ENCODE measurements around the gene OBSCN. TPM values are rescaled to one million over a fixed set of nuclear protein-coding genes. Genes with fewer than 3 reads are reported as not detected.

OBSCN gene
- total and polyA plus RNA-seq, 2 of the 13 experiments (the other 11 are each of a cell fraction or from before 2014, with no cell fraction given) = 0.20 TPM

- no peak overlapping the region for H3K4me3 ChIP-seq (replicated peaks in 1 of 3; ENCODE audit: insufficient read depth in 1 of 3, low read depth in 2 of 3, low read length in 3 of 3)
- DNase-seq (ENCODE audit: low spot score) (no peak), FAIRE-seq (no peak), ATAC-seq (no peak)
- ChIA-PET CTCF (ENCODE audit: low intra/inter-chr PET ratio, low total read pairs) (no interaction called here), POLR2A (no interaction called here)
- WGBS (ENCODE audit: low lambda C conversion rate) = 34% methylated on average over 12 of the region's 26 CpGs
- no peak overlapping the region for H2AFZ ChIP-seq (ENCODE audit: low read length)
- H3K27me3 ChIP-seq (ENCODE audit: control insufficient read depth in 1 of 2, insufficient read depth in 2 of 2, low read length in 2 of 2) = peaks cover 3 to 5% of the 10 kb centered on the region in 2 experiments; a peak in 4 of 5 replicates
- BruUV-seq (replicated peaks) = no TSS peak
- H3K27ac ChIP-seq (ENCODE audit: extremely low read length, insufficient read depth, low read length) = no peak overlapping the region
- H3K36me3 ChIP-seq (replicated peaks in 1 of 2; ENCODE audit: control insufficient read depth in 1 of 2, insufficient read depth in 2 of 2, low read length in 2 of 2) = no peaks in the 10 kb centered on the region
- H3K4me1 ChIP-seq (ENCODE audit: insufficient read depth, low read length) = no peaks in the 10 kb centered on the region; the same call in 1 of the 2 replicates
- no peak overlapping the region for H3K4me2 ChIP-seq (ENCODE audit: low read depth, low read length)
- no peaks in the 10 kb centered on the region for H3K9me3 ChIP-seq (ENCODE audit: low read length)
- H4K20me1 ChIP-seq (ENCODE audit: insufficient read depth, low read length) = no peaks in the 10 kb centered on the region
- H3K9ac ChIP-seq (ENCODE audit: insufficient read depth, low read depth, low read length) = no peak overlapping the region
- H3K79me2 ChIP-seq (ENCODE audit: insufficient read depth, low read length) = no peaks in the 10 kb centered on the region
- in situ Hi-C loops (cut with HindIII; ENCODE audit: extremely low pct_ligation_motif_present, low pct_unique_long_range_greater_than_20kb) = no loop called here
- intact Hi-C loops (cut with micrococcal nuclease; ENCODE audit: unreplicated experiment) = no loop called here
- TF ChIP-seq, protein P1, sequence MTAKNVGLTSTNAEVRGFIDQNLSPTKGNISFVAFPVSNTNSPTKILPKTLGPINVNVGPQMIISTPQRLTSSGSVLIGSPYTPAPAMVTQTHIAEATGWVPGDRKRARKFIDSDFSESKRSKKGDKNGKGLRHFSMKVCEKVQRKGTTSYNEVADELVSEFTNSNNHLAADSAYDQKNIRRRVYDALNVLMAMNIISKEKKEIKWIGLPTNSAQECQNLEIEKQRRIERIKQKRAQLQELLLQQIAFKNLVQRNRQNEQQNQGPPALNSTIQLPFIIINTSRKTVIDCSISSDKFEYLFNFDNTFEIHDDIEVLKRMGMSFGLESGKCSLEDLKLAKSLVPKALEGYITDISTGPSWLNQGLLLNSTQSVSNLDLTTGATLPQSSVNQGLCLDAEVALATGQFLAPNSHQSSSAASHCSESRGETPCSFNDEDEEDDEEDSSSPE (CRISPR knock-in tag; IDR thresholded peaks at IDR 0.05) = no peak
- no peak for TF ChIP-seq ZNF501 (CRISPR knock-in tag; IDR thresholded peaks at IDR 0.05)
- no peak for TF ChIP-seq ZNF335 (CRISPR knock-in tag; IDR thresholded peaks at IDR 0.05)
- TF ChIP-seq ZNF746 (CRISPR knock-in tag; IDR thresholded peaks at IDR 0.05) = no peak
- TF ChIP-seq ONECUT2 (CRISPR knock-in tag; IDR thresholded peaks at IDR 0.05) = no peak
- no peak for TF ChIP-seq NFKB2 (CRISPR knock-in tag; IDR thresholded peaks at IDR 0.05; ENCODE audit: borderline replicate concordance)
- TF ChIP-seq ZNF468 (CRISPR knock-in tag; IDR thresholded peaks at IDR 0.05) = no peak
- TF ChIP-seq, protein P2, sequence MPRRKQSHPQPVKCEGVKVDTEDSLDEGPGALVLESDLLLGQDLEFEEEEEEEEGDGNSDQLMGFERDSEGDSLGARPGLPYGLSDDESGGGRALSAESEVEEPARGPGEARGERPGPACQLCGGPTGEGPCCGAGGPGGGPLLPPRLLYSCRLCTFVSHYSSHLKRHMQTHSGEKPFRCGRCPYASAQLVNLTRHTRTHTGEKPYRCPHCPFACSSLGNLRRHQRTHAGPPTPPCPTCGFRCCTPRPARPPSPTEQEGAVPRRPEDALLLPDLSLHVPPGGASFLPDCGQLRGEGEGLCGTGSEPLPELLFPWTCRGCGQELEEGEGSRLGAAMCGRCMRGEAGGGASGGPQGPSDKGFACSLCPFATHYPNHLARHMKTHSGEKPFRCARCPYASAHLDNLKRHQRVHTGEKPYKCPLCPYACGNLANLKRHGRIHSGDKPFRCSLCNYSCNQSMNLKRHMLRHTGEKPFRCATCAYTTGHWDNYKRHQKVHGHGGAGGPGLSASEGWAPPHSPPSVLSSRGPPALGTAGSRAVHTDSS (CRISPR knock-in tag; conservative IDR thresholded peaks at IDR 0.05) = no peak
- TF ChIP-seq TSC22D2 (CRISPR knock-in tag; IDR thresholded peaks at IDR 0.05; ENCODE audit: borderline replicate concordance) = no peak
- TF ChIP-seq JUND (CRISPR knock-in tag; IDR thresholded peaks at IDR 0.05) = no peak
- TF ChIP-seq, protein P3, sequence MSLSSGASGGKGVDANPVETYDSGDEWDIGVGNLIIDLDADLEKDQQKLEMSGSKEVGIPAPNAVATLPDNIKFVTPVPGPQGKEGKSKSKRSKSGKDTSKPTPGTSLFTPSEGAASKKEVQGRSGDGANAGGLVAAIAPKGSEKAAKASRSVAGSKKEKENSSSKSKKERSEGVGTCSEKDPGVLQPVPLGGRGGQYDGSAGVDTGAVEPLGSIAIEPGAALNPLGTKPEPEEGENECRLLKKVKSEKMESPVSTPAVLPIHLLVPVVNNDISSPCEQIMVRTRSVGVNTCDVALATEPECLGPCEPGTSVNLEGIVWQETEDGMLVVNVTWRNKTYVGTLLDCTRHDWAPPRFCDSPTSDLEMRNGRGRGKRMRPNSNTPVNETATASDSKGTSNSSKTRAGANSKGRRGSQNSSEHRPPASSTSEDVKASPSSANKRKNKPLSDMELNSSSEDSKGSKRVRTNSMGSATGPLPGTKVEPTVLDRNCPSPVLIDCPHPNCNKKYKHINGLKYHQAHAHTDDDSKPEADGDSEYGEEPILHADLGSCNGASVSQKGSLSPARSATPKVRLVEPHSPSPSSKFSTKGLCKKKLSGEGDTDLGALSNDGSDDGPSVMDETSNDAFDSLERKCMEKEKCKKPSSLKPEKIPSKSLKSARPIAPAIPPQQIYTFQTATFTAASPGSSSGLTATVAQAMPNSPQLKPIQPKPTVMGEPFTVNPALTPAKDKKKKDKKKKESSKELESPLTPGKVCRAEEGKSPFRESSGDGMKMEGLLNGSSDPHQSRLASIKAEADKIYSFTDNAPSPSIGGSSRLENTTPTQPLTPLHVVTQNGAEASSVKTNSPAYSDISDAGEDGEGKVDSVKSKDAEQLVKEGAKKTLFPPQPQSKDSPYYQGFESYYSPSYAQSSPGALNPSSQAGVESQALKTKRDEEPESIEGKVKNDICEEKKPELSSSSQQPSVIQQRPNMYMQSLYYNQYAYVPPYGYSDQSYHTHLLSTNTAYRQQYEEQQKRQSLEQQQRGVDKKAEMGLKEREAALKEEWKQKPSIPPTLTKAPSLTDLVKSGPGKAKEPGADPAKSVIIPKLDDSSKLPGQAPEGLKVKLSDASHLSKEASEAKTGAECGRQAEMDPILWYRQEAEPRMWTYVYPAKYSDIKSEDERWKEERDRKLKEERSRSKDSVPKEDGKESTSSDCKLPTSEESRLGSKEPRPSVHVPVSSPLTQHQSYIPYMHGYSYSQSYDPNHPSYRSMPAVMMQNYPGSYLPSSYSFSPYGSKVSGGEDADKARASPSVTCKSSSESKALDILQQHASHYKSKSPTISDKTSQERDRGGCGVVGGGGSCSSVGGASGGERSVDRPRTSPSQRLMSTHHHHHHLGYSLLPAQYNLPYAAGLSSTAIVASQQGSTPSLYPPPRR (CRISPR knock-in tag; IDR thresholded peaks at IDR 0.05; ENCODE audit: borderline replicate concordance) = no peak
- TF ChIP-seq NAIF1 (CRISPR knock-in tag; IDR thresholded peaks at IDR 0.05; ENCODE audit: borderline replicate concordance) = no peak
- no peak for TF ChIP-seq CENPX (CRISPR knock-in tag; IDR thresholded peaks at IDR 0.05)
- no peak for TF ChIP-seq KDM5B (CRISPR knock-in tag; IDR thresholded peaks at IDR 0.05; ENCODE audit: borderline replicate concordance)
- TF ChIP-seq ZNF382 (CRISPR knock-in tag; IDR thresholded peaks at IDR 0.05; ENCODE audit: borderline replicate concordance) = no peak
- TF ChIP-seq ZNF567 (CRISPR knock-in tag; IDR thresholded peaks at IDR 0.05; ENCODE audit: borderline replicate concordance) = no peak
- no peak for TF ChIP-seq CHD4 (IDR thresholded peaks at IDR 0.05; ENCODE audit: borderline replicate concordance, low read length)
Measured at GRCh38 chr1:228361314-228362140, 153.7 kb downstream of the OBSCN start.
